H9 (cell line): ENCODE results near the gene RXFP3. TPM values are rescaled to one million over a fixed set of nuclear protein-coding genes. Genes with fewer than 3 reads are reported as not detected.

Experiments used
- DNase-seq: peaks from one replicate; pipeline ENCODE4 v3.0.0-alpha.2; 2017
- H2AFZ ChIP-seq: one replicate; pipeline ENCODE4 v1.6.1; 2013; ENCODE audit warnings: mild to moderate bottlenecking, low read length, control low read depth, moderate library complexity
- H2AK5ac ChIP-seq: 2 replicates; pipeline ENCODE4 v1.6.1; 2013; ENCODE audit warnings: low read length, control low read depth, mixed read lengths; ENCODE audit not compliant: insufficient read length
- H2BK120ac ChIP-seq: one replicate; pipeline ENCODE4 v1.6.1; 2013; ENCODE audit warnings: low read depth, mild to moderate bottlenecking, low read length, control low read depth, inconsistent platforms; ENCODE audit not compliant: poor library complexity, severe bottlenecking
- H2BK12ac ChIP-seq: 2 replicates; pipeline ENCODE4 v1.6.1; 2013; ENCODE audit warnings: low read length, control low read depth, mixed read lengths, low read depth; ENCODE audit not compliant: insufficient read length
- H2BK15ac ChIP-seq: 2 replicates; pipeline ENCODE4 v1.6.1; 2013; ENCODE audit warnings: low read depth, low read length, control low read depth
- H2BK20ac ChIP-seq: one replicate; pipeline ENCODE4 v1.6.1; 2013; ENCODE audit warnings: low read depth, mild to moderate bottlenecking, low read length, control low read depth, inconsistent platforms; ENCODE audit not compliant: poor library complexity, severe bottlenecking
- H2BK5ac ChIP-seq: 2 replicates; pipeline ENCODE4 v1.6.1; 2013; ENCODE audit warnings: low read length, control low read depth, mixed read lengths; ENCODE audit not compliant: insufficient read length
- H3K14ac ChIP-seq: 2 replicates; pipeline ENCODE4 v1.6.1; 2013; ENCODE audit warnings: low read length, control low read depth; ENCODE audit not compliant: insufficient read depth
- H3K18ac ChIP-seq: 2 replicates; pipeline ENCODE4 v1.6.1; 2013; ENCODE audit warnings: low read depth, mild to moderate bottlenecking, mixed read lengths, low read length, control low read depth; ENCODE audit not compliant: insufficient read length
- H3K23ac ChIP-seq: 2 replicates; pipeline ENCODE4 v1.6.1; 2013; ENCODE audit warnings: low read length, control low read depth, mixed read lengths, low read depth; ENCODE audit not compliant: insufficient read length
- H3K23me2 ChIP-seq: 2 replicates; pipeline ENCODE4 v1.6.1; 2013; ENCODE audit warnings: low read depth, mild to moderate bottlenecking, mixed read lengths, low read length, control low read depth; ENCODE audit not compliant: insufficient read length, poor library complexity, severe bottlenecking
- H3K27ac ChIP-seq: 2 replicates; pipeline ENCODE4 v1.5.1; 2013; ENCODE audit warnings: low read length, control low read depth, mixed read lengths, low read depth; ENCODE audit not compliant: insufficient read length
- H3K27me3 ChIP-seq: 2 replicates; pipeline ENCODE4 v1.6.1; 2013; ENCODE audit warnings: low read length, control low read depth, inconsistent platforms; ENCODE audit not compliant: insufficient read depth
- H3K4ac ChIP-seq: 2 replicates; pipeline ENCODE4 v1.6.1; 2013; ENCODE audit warnings: low read depth, mild to moderate bottlenecking, control low read depth, inconsistent platforms, low read length, moderate library complexity
- H3K4me1 ChIP-seq: 2 replicates; pipeline ENCODE4 v1.6.1; 2013; ENCODE audit warnings: low read length, control low read depth, inconsistent platforms; ENCODE audit not compliant: insufficient read depth
- H3K4me2 ChIP-seq: 2 replicates; pipeline ENCODE4 v1.6.1; 2013; ENCODE audit warnings: low read length, control low read depth, mixed read lengths; ENCODE audit not compliant: insufficient read length, insufficient read depth
- H3K56ac ChIP-seq: 2 replicates; pipeline ENCODE4 v1.6.1; 2013; ENCODE audit warnings: low read depth, mild to moderate bottlenecking, mixed read lengths, low read length, control low read depth; ENCODE audit not compliant: insufficient read length
- H3K79me1 ChIP-seq: 2 replicates; pipeline ENCODE4 v1.6.1; 2013; ENCODE audit warnings: low read depth, mild to moderate bottlenecking, moderate library complexity, low read length, control low read depth, inconsistent platforms; ENCODE audit not compliant: insufficient read depth, poor library complexity, severe bottlenecking
- H3K79me2 ChIP-seq: 2 replicates; pipeline ENCODE4 v1.6.1; 2013; ENCODE audit warnings: low read length, control low read depth, inconsistent platforms; ENCODE audit not compliant: insufficient read depth
- H3K9ac ChIP-seq: 2 replicates; pipeline ENCODE4 v1.6.1; 2013; ENCODE audit warnings: low read length, control low read depth, mixed read lengths; ENCODE audit not compliant: insufficient read length; ENCODE audit errors: extremely low read depth
- H3K9me3 ChIP-seq: one replicate; pipeline ENCODE4 v1.6.1; 2013; ENCODE audit warnings: low read depth, low read length, inconsistent platforms; ENCODE audit not compliant: control insufficient read depth
- H3T11ph ChIP-seq: one replicate; pipeline ENCODE4 v1.6.1; 2013; ENCODE audit warnings: mild to moderate bottlenecking, low read length, control low read depth, inconsistent platforms
- H4K20me1 ChIP-seq: one replicate; pipeline ENCODE4 v1.6.1; 2013; ENCODE audit not compliant: control insufficient read depth, insufficient read length, insufficient read depth
- H4K5ac ChIP-seq: 2 replicates; pipeline ENCODE4 v1.6.1; 2013; ENCODE audit warnings: low read depth, mild to moderate bottlenecking, mixed read lengths, low read length, control low read depth; ENCODE audit not compliant: insufficient read length
- H4K8ac ChIP-seq: replicated peaks from 2 replicates; pipeline ENCODE4 v1.6.1; 2013; ENCODE audit warnings: low read length, control low read depth, mixed read lengths, low read depth; ENCODE audit not compliant: insufficient read length
- H4K91ac ChIP-seq: 2 replicates; pipeline ENCODE4 v1.6.1; 2013; ENCODE audit warnings: low read depth, mild to moderate bottlenecking, moderate library complexity, mixed read lengths, low read length, control low read depth; ENCODE audit not compliant: insufficient read length
- H3K27ac Mint-ChIP-seq, 3 experiments: 2 replicates in 2 of 3; 3 replicates in 1 of 3; pipeline ENCODE4 v1.8.0; 2020 to 2021; ENCODE audit warnings: mixed read lengths in 3 of 3, mild to moderate bottlenecking in 1 of 3, moderate library complexity in 1 of 3
- H3K27me3 Mint-ChIP-seq: 2 replicates; pipeline ENCODE4 v1.8.0; 2021; ENCODE audit warnings: low read depth, mild to moderate bottlenecking, moderate library complexity, mixed read lengths
- H3K36me3 Mint-ChIP-seq, 3 experiments: 2 replicates in 2 of 3; 3 replicates in 1 of 3; pipeline ENCODE4 v1.8.0; 2020 to 2021; ENCODE audit warnings: low read depth in 3 of 3, mixed read lengths in 3 of 3; ENCODE audit not compliant: insufficient read depth in 1 of 3
- H3K4me1 Mint-ChIP-seq, 2 experiments: 2 replicates each; pipeline ENCODE4 v1.8.0; 2020; ENCODE audit warnings: mixed read lengths in 2 of 2
- H3K4me3 Mint-ChIP-seq, 2 experiments: 2 replicates in 1 of 2; 3 replicates in 1 of 2; pipeline ENCODE4 v1.8.0; 2020 to 2021; ENCODE audit warnings: mild to moderate bottlenecking in 2 of 2, mixed read lengths in 2 of 2, moderate library complexity in 1 of 2
- H3K9me3 Mint-ChIP-seq, 2 experiments: 2 replicates in 1 of 2; 3 replicates in 1 of 2; pipeline ENCODE4 v1.8.0; 2020; ENCODE audit warnings: mild to moderate bottlenecking in 2 of 2, mixed read lengths in 2 of 2, moderate library complexity in 1 of 2
- WGBS: extraction: QIAGEN DNeasy Blood & Tissue Kit; methylation state at CpG from one replicate; pipeline ENCODE4 v1.1.7; 2013; ENCODE audit warnings: missing lambda C conversion rate, low lambda C conversion rate, mixed read lengths; ENCODE audit not compliant: insufficient read length; ENCODE audit errors: extremely low coverage; 5-methylcytosine and 5-hydroxymethylcytosine counted together
- total RNA-seq: library from RNA; stranded (reverse); gene quantifications from 2 replicates; pipeline ENCODE4 v1.2.1, GENCODE V29; 2021
- TF ChIP-seq, protein P1 (sequence below): fragments of 200-600 bp; sonication (generic); conservative IDR thresholded peaks from 3 replicates; pipeline ENCODE4 v1.8.0; 2021; ENCODE audit warnings: antibody characterized with exemption, mild to moderate bottlenecking

The RXFP3 gene
- total RNA-seq, 1 experiment from 2014 or later = not detected

DNA sequence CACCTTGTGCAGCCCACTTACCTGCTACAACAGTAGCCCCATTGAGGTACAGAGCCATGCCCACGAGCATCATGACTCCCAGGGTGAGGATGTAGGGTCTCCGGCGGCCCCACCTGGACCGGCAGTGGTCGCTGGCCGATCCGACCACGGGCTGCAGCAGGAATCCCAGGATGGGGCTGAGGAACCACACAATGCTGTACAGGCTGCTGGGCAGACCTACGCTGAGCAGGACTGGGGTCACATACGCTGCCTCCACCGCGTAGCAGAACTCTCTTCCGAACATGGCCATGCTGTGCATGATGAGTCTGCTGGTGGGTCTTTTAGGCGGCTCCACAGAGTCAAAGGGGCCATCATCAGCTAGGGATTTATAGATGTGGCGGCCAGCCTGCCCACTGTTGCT is 48.0 kb downstream of the RXFP3 start:
- Histone ChIP-seq H3K27ac (no peak overlapping the region), H3K79me1 (no peaks in the 10 kb centered on the region), H3K9ac (no peak overlapping the region), H3K23me2 (no peaks in the 10 kb centered on the region), H2BK12ac (no peak overlapping the region), H4K5ac (no peak overlapping the region), H3K4me2 (no peak overlapping the region), H3K4ac (no peak overlapping the region), H2BK5ac (no peak overlapping the region), H2BK15ac (no peak overlapping the region), H4K91ac (no peak overlapping the region), H3K18ac (no peak overlapping the region), H3K4me1 (no peaks in the 10 kb centered on the region; the same call in 1 of the 2 replicates), H4K20me1 (no peaks in the 10 kb centered on the region), H2BK20ac (no peak overlapping the region), H3K23ac (no peak overlapping the region), H2AFZ (no peak overlapping the region), H3K79me2 (no peaks in the 10 kb centered on the region), H3K27me3 (no peaks in the 10 kb centered on the region), H4K8ac (no peak overlapping the region), H3K9me3 (peaks cover 8% of the 10 kb centered on the region), H3T11ph (no peak overlapping the region), H3K14ac (no peak overlapping the region; the same call in 1 of the 2 replicates), H3K56ac (no peak overlapping the region), H2BK120ac (no peak overlapping the region), H2AK5ac (no peak overlapping the region)
- Mint-ChIP-seq H3K27ac (no peak overlapping the region; a peak in 1 of 7 replicates), H3K36me3 (peaks cover 15 to 18% (median 15%) of the 10 kb centered on the region in 3 experiments; a peak in 6 of 7 replicates), H3K9me3 (no peaks in the 10 kb centered on the region), H3K4me1 (peaks cover 6 to 15% of the 10 kb centered on the region in 2 experiments), H3K4me3 (no peak overlapping the region), H3K27me3 (no peaks in the 10 kb centered on the region)
- DNase-seq = no peak
- TF ChIP-seq, protein P1, sequence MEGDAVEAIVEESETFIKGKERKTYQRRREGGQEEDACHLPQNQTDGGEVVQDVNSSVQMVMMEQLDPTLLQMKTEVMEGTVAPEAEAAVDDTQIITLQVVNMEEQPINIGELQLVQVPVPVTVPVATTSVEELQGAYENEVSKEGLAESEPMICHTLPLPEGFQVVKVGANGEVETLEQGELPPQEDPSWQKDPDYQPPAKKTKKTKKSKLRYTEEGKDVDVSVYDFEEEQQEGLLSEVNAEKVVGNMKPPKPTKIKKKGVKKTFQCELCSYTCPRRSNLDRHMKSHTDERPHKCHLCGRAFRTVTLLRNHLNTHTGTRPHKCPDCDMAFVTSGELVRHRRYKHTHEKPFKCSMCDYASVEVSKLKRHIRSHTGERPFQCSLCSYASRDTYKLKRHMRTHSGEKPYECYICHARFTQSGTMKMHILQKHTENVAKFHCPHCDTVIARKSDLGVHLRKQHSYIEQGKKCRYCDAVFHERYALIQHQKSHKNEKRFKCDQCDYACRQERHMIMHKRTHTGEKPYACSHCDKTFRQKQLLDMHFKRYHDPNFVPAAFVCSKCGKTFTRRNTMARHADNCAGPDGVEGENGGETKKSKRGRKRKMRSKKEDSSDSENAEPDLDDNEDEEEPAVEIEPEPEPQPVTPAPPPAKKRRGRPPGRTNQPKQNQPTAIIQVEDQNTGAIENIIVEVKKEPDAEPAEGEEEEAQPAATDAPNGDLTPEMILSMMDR = no peak
- no CpG with 5 or more reads among the region's 15 CpGs for WGBS
